Gastrocnemius medialis (tissue), 4 donors: ENCODE data around the gene HYAL4. TPM values are rescaled to one million over a fixed set of nuclear protein-coding genes. Genes with fewer than 3 reads are reported as not detected.

Experiments used
- ATAC-seq, 2 donors: fragments of 150-250 bp; one replicate each; pipeline ENCODE4 v1.9.1; 2016
- DNase-seq, 2 donors: peaks; one replicate each; pipeline ENCODE4 v3.0.0-alpha.2; 2019
- H3K27ac ChIP-seq, 4 donors: fragments of 200-600 bp; sonication (generic); 1 replicate in 1 of 4; 2 replicates in 3 of 4; pipeline ENCODE4 v1.5.1; 2016 to 2018; ENCODE audit warnings: mild to moderate bottlenecking in 2 of 4, moderate library complexity in 1 of 4
- H3K27me3 ChIP-seq, 3 donors: fragments of 200-600 bp; sonication (generic) in 2 of 3; 1 replicate in 1 of 3; 2 replicates in 2 of 3; pipeline versions ENCODE4 v1.5.1 to v1.6.0; 2016 to 2019; ENCODE audit warnings: mild to moderate bottlenecking in 1 of 3, moderate library complexity in 1 of 3
- H3K36me3 ChIP-seq, 2 donors: fragments of 200-600 bp; sonication (generic) in 1 of 2; one replicate each; pipeline ENCODE4 v1.5.1; 2017 to 2018
- H3K4me1 ChIP-seq, 2 donors: fragments of 200-600 bp; sonication (generic) in 1 of 2; one replicate each; pipeline ENCODE4 v1.5.1; 2016 to 2017; ENCODE audit warnings: mild to moderate bottlenecking in 2 of 2
- H3K4me3 ChIP-seq, 4 donors: fragments of 200-600 bp; sonication (generic) in 3 of 4; 1 replicate in 1 of 4; 2 replicates in 3 of 4; pipeline ENCODE4 v1.5.1; 2016 to 2019; ENCODE audit warnings: mild to moderate bottlenecking in 2 of 4
- H3K9me3 ChIP-seq, 3 donors: fragments of 200-600 bp; sonication (generic) in 2 of 3; 1 replicate in 1 of 3; 2 replicates in 2 of 3; pipeline ENCODE4 v1.5.1; 2016 to 2019
- CTCF ChIP-seq, 5 experiments: fragments of 450-650 bp in 3 of 5; fragments of 200-600 bp in 2 of 5; sonication (generic) in 2 of 5; IDR thresholded peaks in 4 of 5; conservative IDR thresholded peaks in 1 of 5; 1 replicate in 4 of 5; 2 replicates in 1 of 5; pipeline ENCODE4 v1.5.1; 2016 to 2019; ENCODE audit warnings: antibody characterized with exemption in 5 of 5, mild to moderate bottlenecking in 3 of 5, moderate library complexity in 3 of 5
- POLR2A ChIP-seq, 2 donors: fragments of 450-650 bp; IDR thresholded peaks; one replicate each; pipeline ENCODE4 v1.6.1; 2017; ENCODE audit warnings: antibody characterized with exemption in 2 of 2, mild to moderate bottlenecking in 2 of 2, moderate library complexity in 2 of 2
- in situ Hi-C, 4 donors: fragments of 200-750 bp; cut with MboI; loops; one replicate each; pipeline versions ENCODE4 v1.15.0 to v1.8.0; 2017; ENCODE audit warnings: low sequenced_read_pairs in 4 of 4
- intact Hi-C: fragments of 100-400 bp; cut with DNase I; formaldehyde crosslinking; loops from one replicate; pipeline ENCODE4 v1.15.1; 2023; ENCODE audit warnings: low total_unique reads
- total RNA-seq, 4 donors: library from RNA; depleted of rRNA; stranded (reverse); fragments of >200 nt; gene quantifications; one replicate each; pipeline versions ENCODE4 v1.1.0 to v1.2.3, GENCODE V29; 2016

HYAL4 gene
- total RNA-seq, 4 donors from 2014 or later, result 0.73 to 11.0 (median 5.7) TPM

GRCh38 chr7:123865517-123866117 lies 20.6 kb downstream of the HYAL4 start:
- H3K4me3 ChIP-seq, result no peak overlapping the region
- TF ChIP-seq POLR2A (IDR thresholded peaks at IDR 0.05) (no peak), CTCF (IDR thresholded peaks at IDR 0.05 in 4 of 5, conservative IDR thresholded peaks at IDR 0.05 in 1 of 5) (peak; percentile 69 to 82 (median 75))
- DNase-seq, result peak; percentile 23 to 26
- peak overlapping the region in 1 of 4 donors; percentile 31 for H3K27ac ChIP-seq
- intact Hi-C loops, result loop anchor here (2.0 to 10.0 kb wide), 4 partner anchors 67 to 371 kb away; no protein-coding TSS in a partner anchor
- in situ Hi-C loops, result loop anchor here (10.0 to 25.0 kb wide), 6 partner anchors 61 to 291 kb away; no protein-coding TSS in a partner anchor
- peaks cover 10 to 22% of the 10 kb centered on the region in 2 donors for H3K4me1 ChIP-seq
- no peaks in the 10 kb centered on the region for H3K27me3 ChIP-seq
- peak; percentile 90 to 92 for ATAC-seq
- no peaks in the 10 kb centered on the region for H3K36me3 ChIP-seq
- no peaks in the 10 kb centered on the region for H3K9me3 ChIP-seq

- intact Hi-C loops, result loop anchor here (10.0 kb wide), 1 partner anchor 372 kb away; no protein-coding TSS in a partner anchor
- Histone ChIP-seq H3K4me1 (peaks cover 16 to 23% of the 10 kb centered on the region in 2 donors), H3K36me3 (no peaks in the 10 kb centered on the region), H3K27me3 (no peaks in the 10 kb centered on the region), H3K27ac (no peak overlapping the region), H3K4me3 (no peak overlapping the region), H3K9me3 (no peaks in the 10 kb centered on the region)
- ATAC-seq, result no peak
- in situ Hi-C loops, result loop anchor here (10.0 to 25.0 kb wide), 6 partner anchors 62 to 292 kb away; no protein-coding TSS in a partner anchor
- TF ChIP-seq POLR2A (IDR thresholded peaks at IDR 0.05) (no peak), CTCF (IDR thresholded peaks at IDR 0.05 in 4 of 5, conservative IDR thresholded peaks at IDR 0.05 in 1 of 5) (no peak)
- no peak for DNase-seq
Measured at GRCh38 chr7:123867225-123867624, 22.3 kb downstream of the HYAL4 start.

- H3K4me3 ChIP-seq, result no peak overlapping the region
- peak overlapping the region in 1 of 4 donors; percentile 63 for H3K27ac ChIP-seq
- peaks cover 9 to 14% of the 10 kb centered on the region in 2 donors for H3K4me1 ChIP-seq
- in situ Hi-C loops, result loop anchor here in 3 of 4 donors (10.0 to 25.0 kb wide), 3 partner anchors 77 to 285 kb away; no protein-coding TSS in a partner anchor
- DNase-seq (peak; percentile 19 to 41), ATAC-seq (peak; percentile 89 to 90)
- no peaks in the 10 kb centered on the region for H3K9me3 ChIP-seq
- no peaks in the 10 kb centered on the region for H3K27me3 ChIP-seq
- no peaks in the 10 kb centered on the region for H3K36me3 ChIP-seq
- intact Hi-C loops, result loop anchor here (2.0 to 5.0 kb wide), 2 partner anchors 73 to 290 kb away; no protein-coding TSS in a partner anchor
- TF ChIP-seq POLR2A (IDR thresholded peaks at IDR 0.05) (no peak), CTCF (IDR thresholded peaks at IDR 0.05 in 4 of 5, conservative IDR thresholded peaks at IDR 0.05 in 1 of 5) (peak; percentile 21 to 56 (median 48))
Measured at GRCh38 chr7:123871998-123872867, 27.3 kb downstream of the HYAL4 start.

GRCh38 chr7:123872908-123873307 lies 27.9 kb downstream of the HYAL4 start:
- Histone ChIP-seq H3K9me3 (no peaks in the 10 kb centered on the region), H3K27me3 (no peaks in the 10 kb centered on the region), H3K4me1 (peaks cover 9 to 14% of the 10 kb centered on the region in 2 donors), H3K36me3 (no peaks in the 10 kb centered on the region), H3K27ac (peak overlapping the region in 1 of 4 donors; percentile 63), H3K4me3 (no peak overlapping the region)
- no peak for DNase-seq
- in situ Hi-C loops, result loop anchor here in 3 of 4 donors (10.0 to 25.0 kb wide), 3 partner anchors 78 to 286 kb away; no protein-coding TSS in a partner anchor
- TF ChIP-seq POLR2A (IDR thresholded peaks at IDR 0.05) (no peak), CTCF (IDR thresholded peaks at IDR 0.05 in 4 of 5, conservative IDR thresholded peaks at IDR 0.05 in 1 of 5) (no peak)
- ATAC-seq, result peak in 1 of 2 donors; percentile 45
- intact Hi-C loops, result loop anchor here (2.0 to 5.0 kb wide), 2 partner anchors 74 to 291 kb away; no protein-coding TSS in a partner anchor
